Loucy (cell line): ENCODE results near the gene CAMTA1.

Experiments
- H2AFZ ChIP-seq: fragments of 200-600 bp; sonication (generic); 2 replicates; pipeline ENCODE4 v1.6.0; 2016; ENCODE audit warnings: antibody characterized with exemption, mild to moderate bottlenecking, low read length, moderate library complexity
- H3F3A ChIP-seq: fragments of 200-600 bp; 2 replicates; pipeline ENCODE4 v1.6.0; 2016; ENCODE audit warnings: antibody characterized with exemption, low read depth, mild to moderate bottlenecking
- H3K27me3 ChIP-seq: fragments of 200-600 bp; sonication (generic); 2 replicates; pipeline ENCODE4 v1.6.1; 2014; ENCODE audit warnings: low read length, mild to moderate bottlenecking; ENCODE audit not compliant: insufficient read depth, poor library complexity, severe bottlenecking
- H3K36me3 ChIP-seq: fragments of 200-600 bp; sonication (generic); 2 replicates; pipeline ENCODE4 v1.6.1; 2016; ENCODE audit warnings: low read length; ENCODE audit not compliant: insufficient read depth
- H3K4me1 ChIP-seq: fragments of 200-600 bp; sonication (generic); 2 replicates; pipeline ENCODE4 v1.5.1; 2014; ENCODE audit warnings: low read length, mild to moderate bottlenecking; ENCODE audit not compliant: insufficient read depth, poor library complexity, severe bottlenecking
- H3K4me2 ChIP-seq: fragments of 200-600 bp; sonication (generic); 2 replicates; pipeline ENCODE4 v1.6.0; 2014; ENCODE audit warnings: antibody characterized with exemption, low read length, low read depth, mild to moderate bottlenecking; ENCODE audit not compliant: poor library complexity, severe bottlenecking
- H3K4me3 ChIP-seq: fragments of 200-600 bp; sonication (generic); 2 replicates; pipeline ENCODE4 v1.5.1; 2014; ENCODE audit warnings: low read length, mild to moderate bottlenecking, mixed read lengths; ENCODE audit not compliant: poor library complexity, severe bottlenecking
- H3K79me2 ChIP-seq: fragments of 200-600 bp; sonication (generic); 2 replicates; pipeline ENCODE4 v1.6.1; 2014; ENCODE audit warnings: low read length; ENCODE audit not compliant: insufficient read depth
- H3K9ac ChIP-seq: fragments of 200-600 bp; sonication (generic); 2 replicates; pipeline ENCODE4 v1.6.0; 2014; ENCODE audit warnings: mild to moderate bottlenecking, low read depth, low read length, moderate library complexity; ENCODE audit not compliant: poor library complexity, severe bottlenecking
- H3K9me2 ChIP-seq: fragments of 200-600 bp; sonication (generic); replicated peaks from 2 replicates; pipeline ENCODE4 v1.6.1; 2016; ENCODE audit warnings: low read depth, low read length, mixed read lengths
- H3K9me3 ChIP-seq: fragments of 200-600 bp; sonication (generic); 2 replicates; pipeline ENCODE4 v1.6.1; 2014; ENCODE audit warnings: mild to moderate bottlenecking, antibody characterized with exemption, low read length, low read depth; ENCODE audit not compliant: insufficient read depth
- H4K20me1 ChIP-seq: fragments of 200-600 bp; sonication (generic); 2 replicates; pipeline ENCODE4 v1.6.0; 2014; ENCODE audit warnings: antibody characterized with exemption, low read length, mild to moderate bottlenecking; ENCODE audit not compliant: insufficient read depth, poor library complexity, severe bottlenecking
- EZH2phosphoT487 ChIP-seq: fragments of 200-600 bp; IDR thresholded peaks from 2 replicates; pipeline ENCODE4 v1.6.1; 2018; ENCODE audit warnings: antibody characterized with exemption, mild to moderate bottlenecking, moderate library complexity, borderline replicate concordance
- TF ChIP-seq, protein P1 (sequence below): fragments of 200-600 bp; sonication (generic); conservative IDR thresholded peaks from 2 replicates; pipeline ENCODE4 v1.5.1; 2014; ENCODE audit warnings: mild to moderate bottlenecking, antibody characterized with exemption, low read length

Gene CAMTA1

GRCh38 chr1:7582460-7582972, 797.3 kb downstream of the CAMTA1 start:
- Histone ChIP-seq H4K20me1 (no peaks in the 10 kb centered on the region), H3K36me3 (no peaks in the 10 kb centered on the region), H3K9ac (no peak overlapping the region), H3K4me1 (no peaks in the 10 kb centered on the region), H2AFZ (no peak overlapping the region), H3K4me3 (no peak overlapping the region), H3K9me3 (peaks cover 8% of the 10 kb centered on the region; the same call in 1 of the 2 replicates), H3K9me2 (no peaks in the 10 kb centered on the region), H3K4me2 (no peak overlapping the region), H3K79me2 (no peaks in the 10 kb centered on the region), H3F3A (no peaks in the 10 kb centered on the region), H3K27me3 (no peaks in the 10 kb centered on the region)
- no peak for TF ChIP-seq EZH2phosphoT487
- TF ChIP-seq, protein P1, sequence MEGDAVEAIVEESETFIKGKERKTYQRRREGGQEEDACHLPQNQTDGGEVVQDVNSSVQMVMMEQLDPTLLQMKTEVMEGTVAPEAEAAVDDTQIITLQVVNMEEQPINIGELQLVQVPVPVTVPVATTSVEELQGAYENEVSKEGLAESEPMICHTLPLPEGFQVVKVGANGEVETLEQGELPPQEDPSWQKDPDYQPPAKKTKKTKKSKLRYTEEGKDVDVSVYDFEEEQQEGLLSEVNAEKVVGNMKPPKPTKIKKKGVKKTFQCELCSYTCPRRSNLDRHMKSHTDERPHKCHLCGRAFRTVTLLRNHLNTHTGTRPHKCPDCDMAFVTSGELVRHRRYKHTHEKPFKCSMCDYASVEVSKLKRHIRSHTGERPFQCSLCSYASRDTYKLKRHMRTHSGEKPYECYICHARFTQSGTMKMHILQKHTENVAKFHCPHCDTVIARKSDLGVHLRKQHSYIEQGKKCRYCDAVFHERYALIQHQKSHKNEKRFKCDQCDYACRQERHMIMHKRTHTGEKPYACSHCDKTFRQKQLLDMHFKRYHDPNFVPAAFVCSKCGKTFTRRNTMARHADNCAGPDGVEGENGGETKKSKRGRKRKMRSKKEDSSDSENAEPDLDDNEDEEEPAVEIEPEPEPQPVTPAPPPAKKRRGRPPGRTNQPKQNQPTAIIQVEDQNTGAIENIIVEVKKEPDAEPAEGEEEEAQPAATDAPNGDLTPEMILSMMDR, result no peak

DNA sequence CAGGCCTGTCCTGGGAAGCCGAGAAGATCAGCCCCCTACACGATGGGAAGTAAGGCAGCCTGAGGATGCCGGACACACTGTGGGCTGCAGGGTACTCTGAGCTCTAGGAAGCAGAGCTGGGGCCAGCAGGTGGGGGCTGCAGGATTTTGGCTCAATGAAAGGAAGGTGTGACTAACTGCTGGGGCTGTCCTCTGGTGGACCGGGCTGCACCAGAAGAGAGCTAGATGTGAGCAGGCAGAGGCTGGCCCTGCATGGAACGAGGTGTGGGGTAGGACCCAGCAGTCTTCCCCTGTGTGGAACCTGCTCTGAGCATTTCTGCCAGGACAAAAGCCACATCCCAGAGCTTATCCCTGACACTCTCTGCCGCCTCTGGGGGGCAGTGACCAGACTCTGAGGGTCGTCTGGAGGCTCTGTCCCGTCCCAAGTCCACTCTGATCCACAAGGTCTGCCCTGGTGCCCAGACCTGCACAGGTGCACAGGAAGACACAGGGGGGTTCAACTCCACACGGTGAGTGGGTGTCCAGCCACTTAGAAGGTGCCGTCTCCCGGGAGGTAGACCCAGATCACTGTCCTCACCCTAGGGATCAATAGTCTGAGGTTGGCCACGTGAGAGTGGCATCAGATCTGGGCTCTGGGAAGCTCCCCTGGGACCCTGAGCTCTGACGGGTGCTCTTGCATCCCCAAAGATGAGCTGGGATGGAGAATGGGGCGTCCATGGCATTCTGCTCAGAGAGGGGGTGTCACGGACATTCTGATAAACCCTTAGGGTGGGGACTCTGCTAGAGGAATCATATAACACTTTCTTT, 798.2 kb downstream of the CAMTA1 start:
- H3K9ac ChIP-seq, result no peak overlapping the region
- H4K20me1 ChIP-seq, result no peaks in the 10 kb centered on the region
- no peaks in the 10 kb centered on the region for H3K79me2 ChIP-seq
- H3K9me3 ChIP-seq, result peaks cover 8% of the 10 kb centered on the region; the same call in 1 of the 2 replicates
- TF ChIP-seq, protein P1, result no peak
- TF ChIP-seq EZH2phosphoT487, result no peak
- no peaks in the 10 kb centered on the region for H3F3A ChIP-seq
- H2AFZ ChIP-seq, result no peak overlapping the region
- no peak overlapping the region for H3K4me3 ChIP-seq
- no peaks in the 10 kb centered on the region for H3K9me2 ChIP-seq
- H3K4me2 ChIP-seq, result no peak overlapping the region
- H3K4me1 ChIP-seq, result no peaks in the 10 kb centered on the region
- no peaks in the 10 kb centered on the region for H3K36me3 ChIP-seq
- H3K27me3 ChIP-seq, result no peaks in the 10 kb centered on the region

GRCh38 chr1:7584157-7584556, 798.9 kb downstream of the CAMTA1 start:
- no peaks in the 10 kb centered on the region for H3F3A ChIP-seq
- TF ChIP-seq, protein P1, result no peak
- TF ChIP-seq EZH2phosphoT487, result no peak

More at GRCh38 chr1:7584157-7584556, 798.9 kb downstream of the CAMTA1 start:
- Histone ChIP-seq H2AFZ (no peak overlapping the region), H3K4me1 (no peaks in the 10 kb centered on the region), H3K9me2 (no peaks in the 10 kb centered on the region), H3K27me3 (no peaks in the 10 kb centered on the region), H4K20me1 (no peaks in the 10 kb centered on the region), H3K36me3 (no peaks in the 10 kb centered on the region), H3K4me2 (no peak overlapping the region), H3K9me3 (peaks cover 8% of the 10 kb centered on the region; the same call in 1 of the 2 replicates), H3K9ac (no peak overlapping the region), H3K79me2 (no peaks in the 10 kb centered on the region), H3K4me3 (no peak overlapping the region)
